Fibroblast of villous mesenchyme (primary cell): ENCODE results near the gene ARAP1. TPM values are rescaled to one million over a fixed set of nuclear protein-coding genes. Genes with fewer than 3 reads are reported as not detected.

ENCODE experiments used
- DNase-seq: peaks from one replicate; pipeline ENCODE4 v3.0.0-alpha.2; 2010; ENCODE audit warnings: low read depth
- H3K4me3 ChIP-seq: 2 replicates; pipeline ENCODE4 v1.5.1; 2011; ENCODE audit warnings: low read depth, mild to moderate bottlenecking, low read length
- CTCF ChIP-seq: IDR thresholded peaks from 2 replicates; pipeline ENCODE4 v1.5.1; 2012; ENCODE audit warnings: low read depth, mild to moderate bottlenecking, low read length; ENCODE audit not compliant: insufficient read depth
- total RNA-seq: library from RNA; depleted of rRNA; stranded (reverse); fragments of >200 nt; gene quantifications from 2 replicates; pipeline ENCODE4 v1.2.3, GENCODE V29; 2012

ARAP1 gene
- total RNA-seq, 1 donor = 73.0 TPM

GRCh38 chr11:72745925-72746550, 6.2 kb downstream of the ARAP1 start:
- no peak for TF ChIP-seq CTCF
- no peak for DNase-seq
- no peak overlapping the region for H3K4me3 ChIP-seq

- DNase-seq = no peak
- H3K4me3 ChIP-seq = no peak overlapping the region
- no peak for TF ChIP-seq CTCF
Observed at GRCh38 chr11:72745511-72745910, 6.7 kb downstream of the ARAP1 start.

GRCh38 chr11:72744474-72744873, 7.7 kb downstream of the ARAP1 start:
- no peak overlapping the region for H3K4me3 ChIP-seq
- DNase-seq = no peak
- TF ChIP-seq CTCF = no peak

GRCh38 chr11:72743321-72744221, 8.6 kb downstream of the ARAP1 start:
- no peak for TF ChIP-seq CTCF
- DNase-seq = no peak
- no peak overlapping the region for H3K4me3 ChIP-seq

- TF ChIP-seq CTCF = no peak
- no peak overlapping the region for H3K4me3 ChIP-seq
- no peak for DNase-seq
Observed at GRCh38 chr11:72742513-72743320, 9.5 kb downstream of the ARAP1 start.

GRCh38 chr11:72741849-72742512, 10.2 kb downstream of the ARAP1 start:
- DNase-seq = peak; percentile 71
- no peak for TF ChIP-seq CTCF
- no peak overlapping the region for H3K4me3 ChIP-seq
